Measurements from ENCODE around the gene SEZ6L. TPM values are rescaled to one million over a fixed set of nuclear protein-coding genes. Genes with fewer than 3 reads are reported as not detected.

The SEZ6L gene
- total and polyA plus RNA-seq, 10 of the 15 experiments (the other 5 are each of a cell fraction or from before 2014, with no cell fraction given) = not detected

DNA sequence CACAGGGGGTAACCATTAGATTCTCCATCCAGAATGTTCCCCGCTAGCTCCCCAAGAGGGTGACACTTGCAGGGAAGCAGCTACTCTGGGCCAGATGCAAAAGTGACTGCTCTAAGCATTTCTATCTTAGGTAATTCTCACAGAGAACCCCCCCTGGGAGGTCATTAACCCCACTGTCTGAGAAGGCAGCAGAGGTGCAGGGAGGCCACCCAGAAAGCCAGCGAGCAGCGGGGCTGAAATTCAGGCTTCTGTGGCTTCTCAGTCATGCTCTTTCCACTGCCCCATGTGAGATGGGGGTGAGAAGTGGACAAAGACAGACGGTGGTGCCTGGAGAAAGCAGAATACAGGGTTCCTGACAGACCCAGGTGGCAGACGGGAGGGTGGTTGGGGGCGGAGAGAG is 145.4 kb downstream of the SEZ6L start (continued):
- TF ChIP-seq, protein P1, sequence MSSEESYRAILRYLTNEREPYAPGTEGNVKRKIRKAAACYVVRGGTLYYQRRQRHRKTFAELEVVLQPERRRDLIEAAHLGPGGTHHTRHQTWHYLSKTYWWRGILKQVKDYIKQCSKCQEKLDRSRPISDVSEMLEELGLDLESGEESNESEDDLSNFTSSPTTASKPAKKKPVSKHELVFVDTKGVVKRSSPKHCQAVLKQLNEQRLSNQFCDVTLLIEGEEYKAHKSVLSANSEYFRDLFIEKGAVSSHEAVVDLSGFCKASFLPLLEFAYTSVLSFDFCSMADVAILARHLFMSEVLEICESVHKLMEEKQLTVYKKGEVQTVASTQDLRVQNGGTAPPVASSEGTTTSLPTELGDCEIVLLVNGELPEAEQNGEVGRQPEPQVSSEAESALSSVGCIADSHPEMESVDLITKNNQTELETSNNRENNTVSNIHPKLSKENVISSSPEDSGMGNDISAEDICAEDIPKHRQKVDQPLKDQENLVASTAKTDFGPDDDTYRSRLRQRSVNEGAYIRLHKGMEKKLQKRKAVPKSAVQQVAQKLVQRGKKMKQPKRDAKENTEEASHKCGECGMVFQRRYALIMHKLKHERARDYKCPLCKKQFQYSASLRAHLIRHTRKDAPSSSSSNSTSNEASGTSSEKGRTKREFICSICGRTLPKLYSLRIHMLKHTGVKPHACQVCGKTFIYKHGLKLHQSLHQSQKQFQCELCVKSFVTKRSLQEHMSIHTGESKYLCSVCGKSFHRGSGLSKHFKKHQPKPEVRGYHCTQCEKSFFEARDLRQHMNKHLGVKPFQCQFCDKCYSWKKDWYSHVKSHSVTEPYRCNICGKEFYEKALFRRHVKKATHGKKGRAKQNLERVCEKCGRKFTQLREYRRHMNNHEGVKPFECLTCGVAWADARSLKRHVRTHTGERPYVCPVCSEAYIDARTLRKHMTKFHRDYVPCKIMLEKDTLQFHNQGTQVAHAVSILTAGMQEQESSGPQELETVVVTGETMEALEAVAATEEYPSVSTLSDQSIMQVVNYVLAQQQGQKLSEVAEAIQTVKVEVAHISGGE (CRISPR knock-in tag; IDR thresholded peaks at IDR 0.05) = no peak
- no peak for TF ChIP-seq CBX5 (IDR thresholded peaks at IDR 0.05; ENCODE audit: low read depth)
- TF ChIP-seq, protein P2, sequence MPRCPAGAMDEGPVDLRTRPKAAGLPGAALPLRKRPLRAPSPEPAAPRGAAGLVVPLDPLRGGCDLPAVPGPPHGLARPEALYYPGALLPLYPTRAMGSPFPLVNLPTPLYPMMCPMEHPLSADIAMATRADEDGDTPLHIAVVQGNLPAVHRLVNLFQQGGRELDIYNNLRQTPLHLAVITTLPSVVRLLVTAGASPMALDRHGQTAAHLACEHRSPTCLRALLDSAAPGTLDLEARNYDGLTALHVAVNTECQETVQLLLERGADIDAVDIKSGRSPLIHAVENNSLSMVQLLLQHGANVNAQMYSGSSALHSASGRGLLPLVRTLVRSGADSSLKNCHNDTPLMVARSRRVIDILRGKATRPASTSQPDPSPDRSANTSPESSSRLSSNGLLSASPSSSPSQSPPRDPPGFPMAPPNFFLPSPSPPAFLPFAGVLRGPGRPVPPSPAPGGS (IDR thresholded peaks at IDR 0.05; ENCODE audit: borderline replicate concordance, insufficient read depth, low read depth, low read length, poor library complexity, severe bottlenecking) = no peak

- ChIA-PET RAD21 (ENCODE audit: unreplicated experiment) (interaction anchor here (0.6 kb wide), 1 partner anchor 44 kb away, joined by 3 read pairs; no protein-coding TSS in a partner anchor), SMC1A (ENCODE audit: uncharacterized antibody, unreplicated experiment) (no interaction called here), POLR2A (no interaction called here), CTCF (interaction anchor here (1.3 kb wide), 1 partner anchor 144 kb away, joined by 4 read pairs; no protein-coding TSS in a partner anchor)
- peaks cover 2 to 3% of the 10 kb centered on the region in 2 experiments; a peak in 3 of 4 replicates for H3K27me3 ChIP-seq (replicated peaks in 1 of 2; ENCODE audit: control insufficient read depth in 2 of 2, insufficient read depth in 2 of 2, low read length in 1 of 2)
- no peaks in the 10 kb centered on the region for H3K9me3 ChIP-seq (replicated peaks; ENCODE audit: control insufficient read depth, insufficient read depth, low read length)
- no peaks in the 10 kb centered on the region for H3K36me3 ChIP-seq (ENCODE audit: control insufficient read depth in 2 of 2, insufficient read depth in 2 of 2, low read length in 1 of 2)
- no peaks in the 10 kb centered on the region for H3K79me2 ChIP-seq (ENCODE audit: control insufficient read depth, insufficient read depth, low read length)
- no peaks in the 10 kb centered on the region for H3K4me1 ChIP-seq (ENCODE audit: control insufficient read depth, insufficient read depth, low read length)
- intact Hi-C loops (cut with micrococcal nuclease; ENCODE audit: unreplicated experiment) (no loop called here), in situ Hi-C loops (cut with MboI) (no loop called here)
- BruUV-seq (replicated peaks) = no TSS peak
- ATAC-seq (no peak), DNase-seq (ENCODE audit: low read depth, low spot score) (no peak), FAIRE-seq (no peak)
- no peak overlapping the region for H3K4me3 ChIP-seq
- no peak overlapping the region for H3K27ac ChIP-seq (ENCODE audit: control insufficient read depth, insufficient read depth)
- no peak overlapping the region for H3K9ac ChIP-seq (ENCODE audit: control insufficient read depth, insufficient read depth, low read length)
- H3K4me2 ChIP-seq (ENCODE audit: control insufficient read depth, insufficient read depth) = no peak overlapping the region
- no peaks in the 10 kb centered on the region for H4K20me1 ChIP-seq (ENCODE audit: control insufficient read depth, insufficient read depth)
- WGBS (ENCODE audit: insufficient coverage, insufficient replicate concordance, low lambda C conversion rate, missing lambda C conversion rate) = 42% methylated on average over 2 of the region's 2 CpGs
- H2AFZ ChIP-seq (ENCODE audit: control insufficient read depth, low read depth, low read length) = no peak overlapping the region
- no peak for TF ChIP-seq CTCF (IDR thresholded peaks at IDR 0.05 in 2 of 3, conservative IDR thresholded peaks at IDR 0.05 in 1 of 3; ENCODE audit: control insufficient read depth in 2 of 3, extremely low read depth in 1 of 3, insufficient read depth in 1 of 3, low read depth in 3 of 3, low read length in 3 of 3)
- TF ChIP-seq, protein P3, sequence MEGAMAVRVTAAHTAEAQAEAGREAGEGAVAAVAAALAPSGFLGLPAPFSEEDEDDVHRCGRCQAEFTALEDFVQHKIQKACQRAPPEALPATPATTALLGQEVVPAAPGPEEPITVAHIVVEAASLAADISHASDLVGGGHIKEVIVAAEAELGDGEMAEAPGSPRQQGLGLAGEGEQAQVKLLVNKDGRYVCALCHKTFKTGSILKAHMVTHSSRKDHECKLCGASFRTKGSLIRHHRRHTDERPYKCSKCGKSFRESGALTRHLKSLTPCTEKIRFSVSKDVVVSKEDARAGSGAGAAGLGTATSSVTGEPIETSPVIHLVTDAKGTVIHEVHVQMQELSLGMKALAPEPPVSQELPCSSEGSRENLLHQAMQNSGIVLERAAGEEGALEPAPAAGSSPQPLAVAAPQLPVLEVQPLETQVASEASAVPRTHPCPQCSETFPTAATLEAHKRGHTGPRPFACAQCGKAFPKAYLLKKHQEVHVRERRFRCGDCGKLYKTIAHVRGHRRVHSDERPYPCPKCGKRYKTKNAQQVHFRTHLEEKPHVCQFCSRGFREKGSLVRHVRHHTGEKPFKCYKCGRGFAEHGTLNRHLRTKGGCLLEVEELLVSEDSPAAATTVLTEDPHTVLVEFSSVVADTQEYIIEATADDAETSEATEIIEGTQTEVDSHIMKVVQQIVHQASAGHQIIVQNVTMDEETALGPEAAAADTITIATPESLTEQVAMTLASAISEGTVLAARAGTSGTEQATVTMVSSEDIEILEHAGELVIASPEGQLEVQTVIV (IDR thresholded peaks at IDR 0.05; ENCODE audit: borderline replicate concordance, partially characterized antibody) = no peak
- no peak for TF ChIP-seq ZNF384 (IDR thresholded peaks at IDR 0.05; ENCODE audit: borderline replicate concordance, low read depth, low read length)
- TF ChIP-seq BMI1 (IDR thresholded peaks at IDR 0.05; ENCODE audit: borderline replicate concordance) = no peak
- no peak for TF ChIP-seq NFIC (IDR thresholded peaks at IDR 0.05; ENCODE audit: low read depth, low read length)
- TF ChIP-seq EED (IDR thresholded peaks at IDR 0.05; ENCODE audit: low read depth) = no peak
- TF ChIP-seq EP300 (IDR thresholded peaks at IDR 0.05; ENCODE audit: borderline replicate concordance in 1 of 2, control insufficient read depth in 1 of 2, low read depth in 2 of 2, low read length in 2 of 2) = no peak
- no peak for TF ChIP-seq ASH2L (IDR thresholded peaks at IDR 0.05; ENCODE audit: borderline replicate concordance, low read depth)
Observed at GRCh38 chr22:26316732-26317285, 147.5 kb downstream of the SEZ6L start.
